Fibroblast of mammary gland (primary cell): Measurements from ENCODE around the gene RABEP2.

Source experiments
- DNase-seq: peaks from one replicate; pipeline ENCODE4 v3.0.0-alpha.2; 2010; ENCODE audit warnings: low read depth
- H3K4me3 ChIP-seq: 2 replicates; pipeline ENCODE4 v1.5.1; 2011; ENCODE audit warnings: low read depth, mild to moderate bottlenecking, low read length, moderate library complexity; ENCODE audit not compliant: control insufficient read depth
- TF ChIP-seq, protein P1 (sequence below): conservative IDR thresholded peaks from 2 replicates; pipeline ENCODE4 v1.5.1; 2011; ENCODE audit warnings: low read depth, low read length, inconsistent platforms; ENCODE audit not compliant: control insufficient read depth, insufficient read depth

RABEP2 gene

DNA sequence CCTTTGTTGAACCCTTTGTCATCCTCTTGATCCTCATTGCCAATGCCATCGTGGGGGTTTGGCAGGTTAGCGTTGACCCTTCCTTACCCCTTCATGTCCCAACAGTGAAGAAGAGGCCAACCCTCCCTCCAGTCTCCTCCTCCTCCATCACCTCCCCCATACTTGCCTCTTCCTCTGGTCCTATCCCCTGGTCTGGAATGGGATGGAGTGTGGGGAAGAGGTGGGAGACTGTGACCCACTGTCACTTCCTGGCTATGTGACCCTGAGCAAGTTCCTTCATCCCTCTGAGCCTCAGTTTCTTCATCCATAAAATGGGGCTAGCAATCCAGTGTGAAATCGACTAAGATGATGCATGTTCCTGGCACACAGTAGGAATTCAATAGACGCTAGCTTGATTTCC, 44.1 kb downstream of the RABEP2 start:
- TF ChIP-seq, protein P1, sequence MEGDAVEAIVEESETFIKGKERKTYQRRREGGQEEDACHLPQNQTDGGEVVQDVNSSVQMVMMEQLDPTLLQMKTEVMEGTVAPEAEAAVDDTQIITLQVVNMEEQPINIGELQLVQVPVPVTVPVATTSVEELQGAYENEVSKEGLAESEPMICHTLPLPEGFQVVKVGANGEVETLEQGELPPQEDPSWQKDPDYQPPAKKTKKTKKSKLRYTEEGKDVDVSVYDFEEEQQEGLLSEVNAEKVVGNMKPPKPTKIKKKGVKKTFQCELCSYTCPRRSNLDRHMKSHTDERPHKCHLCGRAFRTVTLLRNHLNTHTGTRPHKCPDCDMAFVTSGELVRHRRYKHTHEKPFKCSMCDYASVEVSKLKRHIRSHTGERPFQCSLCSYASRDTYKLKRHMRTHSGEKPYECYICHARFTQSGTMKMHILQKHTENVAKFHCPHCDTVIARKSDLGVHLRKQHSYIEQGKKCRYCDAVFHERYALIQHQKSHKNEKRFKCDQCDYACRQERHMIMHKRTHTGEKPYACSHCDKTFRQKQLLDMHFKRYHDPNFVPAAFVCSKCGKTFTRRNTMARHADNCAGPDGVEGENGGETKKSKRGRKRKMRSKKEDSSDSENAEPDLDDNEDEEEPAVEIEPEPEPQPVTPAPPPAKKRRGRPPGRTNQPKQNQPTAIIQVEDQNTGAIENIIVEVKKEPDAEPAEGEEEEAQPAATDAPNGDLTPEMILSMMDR, result no peak
- H3K4me3 ChIP-seq, result no peak overlapping the region
- DNase-seq, result no peak

DNA sequence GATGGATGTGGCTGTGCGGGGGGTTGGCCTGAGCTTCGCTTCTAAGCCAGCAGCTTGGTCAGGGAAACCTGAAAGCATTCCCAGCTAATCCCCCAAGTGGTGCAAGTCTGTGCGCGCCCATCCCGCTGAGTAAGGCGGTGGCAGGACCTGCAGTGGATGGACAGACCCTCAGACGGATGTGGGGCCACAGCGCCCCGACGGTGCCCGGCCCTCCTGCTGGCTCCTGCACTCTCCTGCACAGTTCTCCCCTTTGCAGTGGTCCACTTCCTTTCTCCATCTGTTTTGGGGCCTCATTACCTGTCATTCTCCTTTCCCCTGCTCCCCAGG, 44.5 kb downstream of the RABEP2 start:
- H3K4me3 ChIP-seq, result no peak overlapping the region
- DNase-seq, result no peak
- TF ChIP-seq, protein P1, result no peak

DNA sequence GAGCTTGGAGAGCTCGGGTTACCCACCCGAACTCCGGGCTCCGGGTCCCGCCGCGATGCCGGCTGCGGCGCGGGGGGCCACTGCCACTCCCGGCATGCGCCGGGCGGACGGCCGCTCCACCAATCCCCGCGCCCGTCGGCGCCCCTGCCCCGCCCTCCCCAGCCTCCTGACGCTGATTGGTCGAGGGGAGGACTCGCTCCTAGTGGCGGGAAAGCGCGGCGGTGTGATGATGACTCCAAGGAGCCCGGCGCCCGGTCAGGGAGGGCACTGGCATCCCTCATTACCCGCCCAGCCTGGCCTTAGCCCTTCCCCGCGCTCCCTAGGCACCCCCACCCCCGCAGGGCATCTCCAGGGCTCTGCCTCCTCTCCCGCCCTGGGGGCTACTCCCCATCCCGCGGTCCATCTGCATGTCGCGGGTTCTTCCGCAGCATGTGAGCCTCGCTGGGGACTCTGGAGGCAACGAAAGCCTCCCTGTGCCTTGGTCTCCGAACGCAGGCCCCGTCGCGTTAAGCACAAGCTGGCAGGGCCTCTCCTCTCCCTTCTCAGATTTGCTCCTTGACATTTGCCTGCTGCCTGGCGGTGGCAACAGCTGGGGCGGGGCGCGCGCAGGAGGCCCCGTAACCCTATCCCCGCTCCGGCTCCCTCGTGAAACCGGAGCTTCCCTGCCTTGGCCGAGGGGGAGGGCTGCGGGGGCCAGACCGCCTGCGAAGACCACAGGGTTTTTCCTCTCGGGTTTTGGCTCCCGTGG, 45.0 kb downstream of the RABEP2 start:
- H3K4me3 ChIP-seq, result peak overlapping the region; percentile 66
- TF ChIP-seq, protein P1, result no peak
- peak; percentile 79 for DNase-seq

DNA sequence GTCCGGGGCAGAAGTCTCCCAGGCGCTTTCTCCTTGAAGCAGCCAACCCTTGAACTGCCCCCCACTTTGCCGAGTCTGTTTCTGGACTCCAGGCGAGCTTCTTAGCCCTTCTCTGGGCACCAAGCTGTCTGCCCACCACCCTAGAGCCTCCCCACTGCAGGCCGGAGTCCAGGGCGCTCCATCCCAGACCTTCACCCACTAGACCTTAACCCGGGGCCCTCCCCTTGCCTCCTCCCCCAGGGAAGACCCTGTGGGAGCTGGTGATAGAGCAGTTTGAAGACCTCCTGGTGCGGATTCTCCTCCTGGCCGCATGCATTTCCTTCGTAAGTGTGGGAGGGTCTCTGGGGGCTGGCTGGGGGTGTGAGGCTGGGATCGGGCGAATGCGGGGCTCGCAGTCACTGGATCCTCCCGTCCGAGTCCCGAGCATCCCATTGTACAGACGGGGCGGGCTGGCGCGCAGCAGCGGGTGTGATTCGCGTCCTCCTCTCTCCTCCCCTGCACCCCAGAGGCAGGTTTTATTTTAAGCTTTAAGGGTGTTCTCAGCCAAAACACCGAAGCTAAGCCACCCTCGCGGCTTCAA, 45.7 kb downstream of the RABEP2 start:
- no peak for DNase-seq
- TF ChIP-seq, protein P1, result no peak
- H3K4me3 ChIP-seq, result peak overlapping the region; percentile 66

DNA sequence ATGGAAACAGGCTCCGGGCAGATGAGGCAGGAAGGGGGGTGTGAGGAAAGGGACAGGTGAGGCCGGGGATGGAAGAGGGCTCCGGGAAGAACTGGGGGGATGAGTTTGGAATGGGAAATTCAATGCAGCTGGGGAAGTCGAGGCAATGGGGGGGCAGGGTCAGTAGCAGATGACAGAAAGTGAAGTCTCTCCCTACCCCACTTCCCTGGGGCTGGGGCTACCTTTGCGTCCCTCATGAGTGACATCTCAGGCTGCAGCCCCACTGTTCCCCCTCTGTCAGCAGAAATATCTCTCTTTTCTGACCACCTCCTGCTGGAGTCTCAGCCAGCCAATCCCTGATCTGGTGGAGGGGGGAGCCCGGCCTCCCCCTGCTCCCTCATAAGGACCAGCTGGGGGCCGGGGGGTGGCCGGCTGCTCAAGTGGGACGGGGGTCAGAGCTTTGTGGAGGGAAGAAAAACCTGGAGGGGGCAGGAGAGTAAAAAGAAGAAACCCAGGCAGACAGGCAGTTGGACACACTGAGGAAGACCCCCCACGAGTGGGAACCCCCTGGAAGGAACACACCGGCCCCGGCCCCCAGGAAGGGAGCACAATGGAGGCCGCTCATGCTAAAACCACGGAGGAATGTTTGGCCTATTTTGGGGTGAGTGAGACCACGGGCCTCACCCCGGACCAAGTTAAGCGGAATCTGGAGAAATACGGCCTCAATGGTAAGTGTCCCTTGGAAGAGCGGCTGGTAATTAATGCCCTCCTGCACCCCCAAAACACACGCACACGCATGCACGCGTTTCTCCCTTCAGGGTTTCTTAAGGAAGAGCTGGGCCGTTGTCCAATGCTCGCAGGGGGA, 46.7 kb downstream of the RABEP2 start, which contains the start of gene ATP2A1:
Gene ATP2A1 (plus strand): TSS at position 406 of the 844 bp plus-strand sequence. CDS start 184 bp downstream, at position 590.
- DNase-seq, result no peak
- H3K4me3 ChIP-seq, result peak within 1 kb of the TSS; percentile 66
- TF ChIP-seq, protein P1, result no peak

DNA sequence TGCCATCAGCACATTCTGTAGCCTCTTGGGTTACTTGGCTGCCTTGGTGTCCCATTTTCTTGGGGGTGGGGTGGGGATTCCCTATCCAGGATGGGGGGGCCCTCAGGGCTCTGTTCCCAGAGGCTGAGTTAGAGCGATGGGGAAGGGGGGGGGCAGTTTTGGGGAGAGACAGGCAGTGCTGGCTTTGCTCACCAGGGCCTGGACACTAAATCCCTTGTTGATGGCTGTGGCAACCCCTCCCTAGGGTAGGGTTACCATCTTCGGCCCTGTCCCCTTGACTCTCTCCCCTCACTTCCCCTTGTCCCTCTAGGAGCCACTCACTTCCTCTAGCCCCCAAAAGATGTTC, 47.4 kb downstream of the RABEP2 start:
- H3K4me3 ChIP-seq, result no peak overlapping the region
- no peak for DNase-seq
- TF ChIP-seq, protein P1, result no peak
